Stimulated activated CD8-positive, alpha-beta memory T cell treated with anti-CD3 and anti-CD28 coated beads, Interleukin-15, amount 100 ng/mL, for 4 hours (primary cell): ENCODE results near the gene PRPS1.
"Not testable (repeated sequence)": the region's sequence is repeated elsewhere in the genome, so short reads cannot be mapped to it uniquely, and the experiment has no call there.

Source experiments
- DNase-seq, 2 donors: peaks; one replicate each; pipeline ENCODE4 v3.0.0-alpha.2; 2020; ENCODE audit warnings: low read depth in 2 of 2

The PRPS1 gene

DNA sequence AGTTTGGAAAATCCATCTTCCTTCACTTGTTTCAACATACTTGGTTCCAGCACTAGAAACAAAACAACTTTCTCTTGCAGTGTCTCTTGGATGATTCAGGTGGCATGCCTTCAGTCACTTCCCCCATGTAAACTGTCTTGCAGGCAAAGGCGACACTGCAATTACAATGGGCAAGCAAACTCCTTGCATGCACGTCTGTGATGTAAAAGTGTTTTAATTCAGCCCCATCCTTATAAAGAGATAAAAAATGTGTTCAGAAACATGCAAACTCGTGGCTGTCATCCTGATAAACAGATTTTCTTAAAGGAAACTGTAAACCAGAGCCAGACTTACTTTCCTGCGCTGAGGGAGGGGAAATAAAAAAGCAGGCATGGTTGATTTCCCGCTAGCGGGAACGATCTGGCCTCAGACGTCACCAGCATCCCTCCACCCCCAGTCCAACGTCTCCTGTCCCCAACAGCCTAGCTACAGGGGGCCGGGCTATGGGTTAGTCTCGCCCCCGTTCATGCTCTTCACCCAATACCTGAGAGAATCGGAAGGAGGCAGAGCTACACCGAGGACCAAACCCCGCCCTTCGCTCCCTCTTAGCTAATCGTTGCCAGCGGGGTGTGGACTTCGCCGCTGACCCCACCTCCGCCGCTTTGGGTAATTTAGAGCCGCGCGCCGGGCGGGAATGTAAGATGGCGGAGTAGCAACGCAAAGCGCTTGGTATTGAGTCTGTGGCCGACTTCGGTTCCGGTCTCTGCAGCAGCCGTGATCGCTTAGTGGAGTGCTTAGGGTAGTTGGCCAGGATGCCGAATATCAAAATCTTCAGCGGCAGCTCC lies at the start of gene PRPS1:
PRPS1 (plus strand) TSS at position 673 of the 824 bp plus-strand sequence; CDS start at position 792, 119 bp downstream.
- peak; percentile 67 to 82 for DNase-seq

DNA sequence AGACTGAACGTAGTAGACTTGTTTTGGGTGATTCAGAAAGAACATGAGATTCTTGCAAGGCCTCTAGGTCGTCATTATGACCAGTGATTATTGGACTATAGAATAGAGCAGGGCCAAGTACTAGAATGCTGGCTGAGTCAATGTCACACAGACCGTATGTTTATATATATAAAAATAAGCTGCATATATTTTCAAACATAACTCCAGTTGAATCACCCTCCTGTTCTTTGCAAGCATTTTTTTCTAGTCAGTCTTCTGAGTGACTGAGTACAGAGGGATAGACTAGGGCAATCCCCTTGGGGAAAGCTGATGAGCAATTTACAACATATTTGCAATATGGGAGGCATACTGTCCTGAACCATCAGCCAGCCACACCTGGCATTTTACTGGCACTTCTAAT lies 48.4 kb upstream of the PRPS1 start:
- DNase-seq = no peak

DNA sequence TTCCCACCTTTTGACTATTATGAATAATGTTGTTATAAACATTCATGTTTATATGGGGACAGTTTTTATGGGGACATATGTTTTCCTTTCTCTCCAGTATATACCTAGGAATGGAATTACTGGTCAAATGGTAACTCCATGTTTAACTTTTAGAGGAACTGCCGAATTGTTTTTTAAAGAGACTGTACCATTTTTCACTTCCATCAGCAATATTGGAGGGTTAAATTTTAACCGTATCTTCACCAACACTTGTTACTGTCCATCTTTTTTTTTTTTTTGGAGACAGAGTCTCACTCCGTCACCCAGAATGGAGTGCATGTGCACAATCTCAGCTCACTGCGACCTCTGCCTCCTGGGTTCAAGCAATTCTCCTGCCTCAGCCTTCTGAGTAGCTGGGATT lies 46.4 kb upstream of the PRPS1 start:
- no peak for DNase-seq

- no peak for DNase-seq
Measured at GRCh38 chrX:107589243-107589642, 39.1 kb upstream of the PRPS1 start.

DNA sequence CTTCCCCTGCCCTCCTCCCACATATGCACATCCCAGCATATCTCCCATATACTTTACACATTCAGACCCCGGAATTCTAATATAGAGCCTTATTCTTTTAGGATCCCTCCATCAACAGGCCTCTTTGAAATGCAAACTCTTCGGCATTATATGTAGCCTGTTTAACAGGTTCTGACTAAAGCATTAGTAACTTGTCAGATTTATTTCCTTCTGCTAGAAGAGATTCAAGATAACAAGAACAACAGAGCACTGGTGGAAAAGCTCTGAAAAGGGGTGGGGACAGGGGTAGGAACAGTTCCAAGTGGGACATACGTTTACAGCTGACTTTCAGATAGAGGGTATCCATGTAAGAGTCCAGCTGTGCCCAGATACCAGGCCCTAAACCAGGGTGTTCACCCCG lies 31.7 kb upstream of the PRPS1 start:
- DNase-seq = no peak

DNA sequence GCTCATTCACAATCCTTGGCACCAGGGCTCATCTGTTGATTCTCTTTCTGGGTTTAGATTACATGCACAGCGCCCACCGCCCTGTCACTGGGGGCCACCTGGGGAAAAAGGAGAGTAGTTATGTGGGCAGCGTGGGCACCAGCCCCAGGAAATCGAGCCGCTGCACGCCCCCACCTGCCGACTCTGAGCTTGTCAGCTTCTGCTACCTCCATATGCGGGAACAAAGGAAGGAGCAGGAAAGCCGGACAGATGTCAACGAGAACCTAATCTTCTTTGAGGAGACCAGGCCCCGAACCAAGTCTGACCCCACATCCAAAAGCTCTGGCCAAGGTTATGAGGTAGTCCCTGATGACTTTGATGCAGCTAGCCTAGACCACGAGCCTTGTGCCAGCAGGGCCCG lies 31.0 kb upstream of the PRPS1 start:
- DNase-seq = no peak

- no peak for DNase-seq
Measured at GRCh38 chrX:107597791-107598190, 30.5 kb upstream of the PRPS1 start.

GRCh38 chrX:107599450-107599861 lies 28.9 kb upstream of the PRPS1 start:
- DNase-seq = no peak

DNA sequence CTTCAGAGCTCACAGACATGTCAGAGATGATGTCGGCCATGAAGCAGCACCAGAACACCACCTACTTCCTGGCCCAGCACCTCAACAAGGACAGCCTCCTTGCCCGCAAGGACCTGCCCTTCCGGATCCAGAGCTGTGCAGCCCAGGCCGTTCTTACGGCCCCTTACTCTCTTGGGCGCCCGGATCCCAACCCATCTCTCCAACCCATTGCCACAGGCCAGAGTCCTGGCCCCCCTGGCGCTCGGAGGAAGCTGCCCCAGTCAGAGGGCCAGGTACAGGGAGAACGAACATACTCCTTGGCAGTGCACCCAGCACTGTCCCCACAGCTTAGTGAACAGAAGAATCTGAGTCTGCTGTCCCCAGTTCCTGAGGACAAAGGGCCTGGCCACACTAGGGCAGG lies 27.9 kb upstream of the PRPS1 start:
- no peak for DNase-seq

DNA sequence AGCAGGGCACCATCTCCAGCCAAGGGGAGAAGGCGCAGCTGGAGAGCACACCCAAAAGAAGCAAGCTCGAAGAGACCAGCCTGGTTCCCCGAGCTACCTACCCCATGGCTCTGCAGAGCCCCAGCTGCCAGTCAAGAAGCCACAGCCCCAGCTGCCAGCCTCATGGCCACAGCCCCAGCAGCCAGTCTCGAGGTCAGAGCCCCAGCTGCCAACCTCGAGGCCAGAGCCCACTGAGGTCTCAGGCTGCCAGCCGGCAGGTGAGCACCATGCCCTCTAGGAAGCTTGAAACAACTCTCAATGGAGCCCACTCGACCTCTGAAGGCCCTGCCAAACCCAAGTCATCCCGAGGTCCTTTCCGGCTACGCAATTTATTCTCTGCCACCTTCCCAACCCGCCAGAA lies 27.0 kb upstream of the PRPS1 start:
- no peak for DNase-seq

GRCh38 chrX:107601759-107602158 lies 26.6 kb upstream of the PRPS1 start:
- DNase-seq = no peak

GRCh38 chrX:107602694-107603239 lies 25.5 kb upstream of the PRPS1 start:
- DNase-seq = no peak

GRCh38 chrX:107603429-107604159 lies 24.7 kb upstream of the PRPS1 start:
- no peak for DNase-seq

DNA sequence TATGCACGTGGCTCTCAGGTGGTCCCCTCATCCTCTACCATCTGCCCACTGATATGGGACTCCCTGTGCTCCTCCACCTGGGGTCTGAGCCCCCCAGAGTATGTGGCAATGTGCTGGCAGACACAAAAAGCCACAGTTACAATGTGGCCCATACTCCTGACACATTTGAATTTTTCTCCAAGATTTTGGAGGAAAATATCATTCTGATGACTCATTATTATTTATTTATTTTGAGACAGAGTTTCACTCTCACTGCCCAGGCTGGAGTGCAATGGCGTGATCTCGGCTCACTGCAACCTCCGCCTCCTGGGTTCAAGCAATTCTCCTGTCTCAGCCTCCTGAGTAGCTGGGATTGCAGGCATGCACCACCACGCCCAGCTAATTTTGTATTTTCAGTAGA lies 19.2 kb upstream of the PRPS1 start:
- not testable (repeated sequence) for DNase-seq

- no peak for DNase-seq
Measured at GRCh38 chrX:107610667-107611066, 17.6 kb upstream of the PRPS1 start.

- no peak for DNase-seq
Measured at GRCh38 chrX:107619885-107620322, 8.4 kb upstream of the PRPS1 start.

GRCh38 chrX:107624893-107625292 lies 3.4 kb upstream of the PRPS1 start:
- no peak for DNase-seq

GRCh38 chrX:107625739-107626138 lies 2.6 kb upstream of the PRPS1 start:
- DNase-seq = no peak

DNA sequence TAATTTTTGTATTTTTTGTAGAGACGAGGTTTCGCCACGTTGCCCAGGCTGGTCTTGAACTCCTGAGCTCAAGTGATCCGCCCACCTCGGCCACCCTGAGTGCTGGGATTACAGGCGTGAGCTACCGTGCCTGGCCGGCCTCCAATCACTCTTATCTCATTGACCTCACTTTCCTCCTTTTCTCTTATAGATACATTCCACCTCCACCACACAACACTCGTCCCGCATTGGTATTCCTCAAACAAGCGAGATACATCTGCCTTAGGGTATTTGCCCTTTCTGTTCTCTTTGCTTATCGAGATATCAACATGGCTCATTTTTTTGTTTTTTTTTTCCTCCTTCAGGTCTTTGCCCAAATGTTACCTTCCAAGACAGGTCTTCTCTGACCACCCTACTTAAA lies 1.8 kb upstream of the PRPS1 start:
- no peak for DNase-seq

GRCh38 chrX:107626916-107627315 lies 1.4 kb upstream of the PRPS1 start:
- DNase-seq = no peak

DNA sequence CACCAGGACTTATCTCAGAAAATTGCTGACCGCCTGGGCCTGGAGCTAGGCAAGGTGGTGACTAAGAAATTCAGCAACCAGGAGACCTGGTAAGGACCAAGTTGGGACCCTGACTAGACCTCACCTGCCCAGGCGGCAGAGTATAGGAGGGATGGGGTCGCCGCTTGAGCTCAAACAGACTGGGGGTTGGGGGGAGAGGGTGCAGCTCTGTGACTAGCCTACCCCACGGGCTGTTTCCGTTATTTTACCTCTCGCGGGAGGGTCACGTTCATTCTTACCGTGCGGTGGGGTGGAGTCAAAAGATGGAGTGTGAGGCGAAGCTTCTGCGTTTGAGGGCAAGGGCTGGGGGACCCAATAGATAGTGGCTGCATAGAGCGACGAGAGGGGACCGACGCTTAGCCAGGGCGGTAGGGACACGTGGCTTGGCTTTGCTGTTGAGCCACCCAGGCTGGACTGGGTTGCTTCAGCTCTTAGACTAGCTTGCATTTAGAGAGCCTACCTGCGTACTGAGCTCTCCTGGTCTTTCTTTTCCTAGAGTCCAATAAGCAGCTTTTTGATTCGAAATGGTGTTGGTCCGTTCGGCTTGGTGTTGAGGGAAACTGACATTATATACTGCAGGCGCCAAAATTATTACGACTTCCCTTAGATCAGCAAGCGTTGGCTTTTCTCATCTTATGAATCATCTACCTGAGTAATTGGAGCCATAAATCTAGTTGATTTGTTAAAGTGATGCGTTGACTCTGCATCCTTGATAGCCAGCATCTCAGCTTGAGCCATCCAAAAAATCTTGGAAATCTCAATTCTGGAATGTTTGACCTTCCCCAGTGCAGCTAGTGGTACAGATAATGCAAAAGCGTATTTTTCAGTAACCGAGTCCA lies 591 bp downstream of the PRPS1 start:
- peak; percentile 7 to 13 for DNase-seq

- DNase-seq = no peak
Measured at GRCh38 chrX:107629540-107629909, 1.2 kb downstream of the PRPS1 start.
